AG09319 (cell line): ENCODE results near the gene TCP11.

Experiments
- DNase-seq: peaks from one replicate; pipeline ENCODE4 v3.0.0-alpha.2; 2010; ENCODE audit warnings: low read depth; ENCODE audit errors: extremely low read depth
- TF ChIP-seq, protein P1 (sequence below): IDR thresholded peaks from 2 replicates; pipeline ENCODE4 v1.5.1; 2011; ENCODE audit warnings: low read depth, mild to moderate bottlenecking, inconsistent platforms, low read length, moderate library complexity

Gene TCP11

DNA sequence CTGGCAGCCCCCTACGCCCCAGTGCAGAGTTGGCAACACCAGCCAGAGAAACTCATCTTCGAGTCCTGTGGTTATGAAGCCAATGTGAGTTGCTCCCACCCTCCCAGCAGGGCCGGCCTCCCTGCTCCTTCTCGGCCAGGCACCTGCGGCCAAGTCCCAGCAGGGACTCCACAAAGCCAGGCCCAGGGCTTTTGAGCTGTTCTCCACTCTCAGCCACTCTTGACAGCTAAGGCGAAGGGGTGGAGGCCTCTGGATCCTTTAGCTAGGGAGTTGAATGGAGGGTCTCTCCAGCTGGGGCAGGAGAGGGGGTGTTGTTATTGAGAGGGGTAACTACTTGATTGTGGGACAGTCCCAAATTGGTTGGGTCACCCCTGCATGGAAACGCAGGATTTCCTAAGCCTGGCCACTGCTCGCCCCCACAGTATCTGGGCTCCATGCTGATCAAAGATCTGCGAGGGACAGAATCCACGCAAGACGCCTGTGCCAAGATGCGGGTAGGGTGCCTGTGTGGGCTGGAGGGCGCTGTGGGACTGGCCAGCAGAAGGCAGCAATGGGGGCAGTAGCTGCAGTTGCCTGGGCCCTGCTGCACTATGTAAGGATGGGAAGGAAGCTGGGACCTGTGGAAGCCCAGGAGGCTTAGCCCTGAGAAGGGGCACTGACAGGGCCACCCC is 58.3 kb downstream of the TCP11 start:
- TF ChIP-seq, protein P1, sequence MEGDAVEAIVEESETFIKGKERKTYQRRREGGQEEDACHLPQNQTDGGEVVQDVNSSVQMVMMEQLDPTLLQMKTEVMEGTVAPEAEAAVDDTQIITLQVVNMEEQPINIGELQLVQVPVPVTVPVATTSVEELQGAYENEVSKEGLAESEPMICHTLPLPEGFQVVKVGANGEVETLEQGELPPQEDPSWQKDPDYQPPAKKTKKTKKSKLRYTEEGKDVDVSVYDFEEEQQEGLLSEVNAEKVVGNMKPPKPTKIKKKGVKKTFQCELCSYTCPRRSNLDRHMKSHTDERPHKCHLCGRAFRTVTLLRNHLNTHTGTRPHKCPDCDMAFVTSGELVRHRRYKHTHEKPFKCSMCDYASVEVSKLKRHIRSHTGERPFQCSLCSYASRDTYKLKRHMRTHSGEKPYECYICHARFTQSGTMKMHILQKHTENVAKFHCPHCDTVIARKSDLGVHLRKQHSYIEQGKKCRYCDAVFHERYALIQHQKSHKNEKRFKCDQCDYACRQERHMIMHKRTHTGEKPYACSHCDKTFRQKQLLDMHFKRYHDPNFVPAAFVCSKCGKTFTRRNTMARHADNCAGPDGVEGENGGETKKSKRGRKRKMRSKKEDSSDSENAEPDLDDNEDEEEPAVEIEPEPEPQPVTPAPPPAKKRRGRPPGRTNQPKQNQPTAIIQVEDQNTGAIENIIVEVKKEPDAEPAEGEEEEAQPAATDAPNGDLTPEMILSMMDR = no peak

DNA sequence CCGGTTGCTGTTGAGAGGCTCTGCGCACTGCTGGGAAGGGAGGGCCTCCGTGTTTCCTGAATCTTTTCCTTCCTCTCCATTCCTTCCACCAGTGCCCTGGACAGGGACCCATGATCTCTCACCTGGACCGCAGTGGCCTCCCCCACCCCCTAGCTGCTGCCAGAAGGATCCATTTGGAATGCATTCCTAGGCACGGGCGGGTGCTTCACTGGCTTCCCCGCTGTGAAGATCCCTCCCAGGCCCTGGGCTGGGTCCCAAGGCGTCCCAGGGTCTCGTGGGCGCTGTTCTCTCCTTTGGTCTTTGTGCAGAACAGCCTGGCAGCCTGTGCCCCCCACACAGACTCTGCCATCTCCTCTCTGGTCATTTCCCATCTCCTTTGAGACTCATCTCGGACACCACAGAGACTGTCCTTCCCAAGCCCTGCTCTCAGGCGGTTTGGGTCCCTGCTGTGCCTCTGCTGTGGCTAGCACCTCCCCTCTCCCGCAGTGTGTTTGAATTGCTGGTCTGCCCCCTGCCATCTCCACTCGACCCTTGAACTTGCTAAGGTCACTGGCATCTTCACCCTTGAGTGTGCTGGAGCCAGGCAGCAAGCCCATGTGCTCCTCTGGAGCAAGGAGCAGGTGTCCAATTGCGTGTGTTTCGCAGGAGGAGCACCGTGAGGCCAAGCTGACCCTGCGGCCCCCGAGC is 59.0 kb downstream of the TCP11 start:
- TF ChIP-seq, protein P1 = no peak
- DNase-seq = no peak

More for the DNA sequence above, 58.3 kb downstream of the TCP11 start:
- no peak for DNase-seq

DNA sequence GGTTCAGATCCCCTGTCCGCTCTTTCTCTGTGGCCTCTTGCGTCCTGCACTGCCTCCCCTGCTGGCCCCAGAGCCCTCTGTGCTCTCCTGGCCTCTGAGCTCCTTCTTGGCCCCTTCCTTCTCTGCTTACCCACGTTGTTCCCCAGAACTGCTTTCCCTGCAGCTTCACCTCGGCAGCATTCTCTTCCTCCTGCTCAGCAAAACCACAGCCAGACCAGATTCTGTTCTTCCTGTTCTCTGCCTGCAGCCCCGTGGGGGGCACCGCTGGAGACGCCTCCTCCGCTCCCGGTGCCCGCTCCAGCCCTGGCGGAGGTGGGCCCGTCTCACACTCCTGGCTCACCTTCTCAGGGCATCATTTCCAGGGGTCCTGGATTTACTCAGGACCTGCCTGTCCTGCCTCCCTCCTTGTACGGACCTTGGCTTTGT is 59.7 kb downstream of the TCP11 start:
- no peak for DNase-seq
- TF ChIP-seq, protein P1 = no peak

DNA sequence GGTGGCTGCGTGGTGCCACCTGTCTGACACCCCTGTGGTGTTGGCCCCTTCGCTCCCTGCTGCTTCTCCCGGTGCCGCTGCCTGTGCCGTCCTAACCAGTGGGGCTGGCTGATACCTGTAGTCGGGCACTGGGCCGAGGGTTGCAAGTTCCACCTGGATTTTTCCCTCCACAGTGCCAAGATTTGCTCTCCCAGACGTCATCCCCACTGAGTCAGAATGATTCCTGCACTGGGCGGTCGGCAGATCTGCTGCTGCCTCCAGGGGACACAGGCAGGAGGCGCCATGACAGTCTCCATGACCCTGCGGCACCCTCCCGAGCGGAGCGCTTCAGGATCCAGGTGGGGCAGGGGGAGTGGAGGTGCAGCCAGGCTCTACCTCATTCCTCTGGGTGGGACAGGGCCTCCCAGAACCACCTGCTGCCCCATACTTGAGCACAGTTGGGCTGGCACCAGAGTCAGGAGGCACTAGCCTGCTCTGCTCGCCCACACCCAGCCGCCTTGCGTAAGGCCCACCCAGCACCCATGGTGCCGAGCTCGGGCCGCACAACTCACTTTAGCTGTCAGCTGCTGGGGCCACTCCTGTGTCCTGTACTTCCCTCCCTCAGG is 60.2 kb downstream of the TCP11 start:
- no peak for DNase-seq

DNA sequence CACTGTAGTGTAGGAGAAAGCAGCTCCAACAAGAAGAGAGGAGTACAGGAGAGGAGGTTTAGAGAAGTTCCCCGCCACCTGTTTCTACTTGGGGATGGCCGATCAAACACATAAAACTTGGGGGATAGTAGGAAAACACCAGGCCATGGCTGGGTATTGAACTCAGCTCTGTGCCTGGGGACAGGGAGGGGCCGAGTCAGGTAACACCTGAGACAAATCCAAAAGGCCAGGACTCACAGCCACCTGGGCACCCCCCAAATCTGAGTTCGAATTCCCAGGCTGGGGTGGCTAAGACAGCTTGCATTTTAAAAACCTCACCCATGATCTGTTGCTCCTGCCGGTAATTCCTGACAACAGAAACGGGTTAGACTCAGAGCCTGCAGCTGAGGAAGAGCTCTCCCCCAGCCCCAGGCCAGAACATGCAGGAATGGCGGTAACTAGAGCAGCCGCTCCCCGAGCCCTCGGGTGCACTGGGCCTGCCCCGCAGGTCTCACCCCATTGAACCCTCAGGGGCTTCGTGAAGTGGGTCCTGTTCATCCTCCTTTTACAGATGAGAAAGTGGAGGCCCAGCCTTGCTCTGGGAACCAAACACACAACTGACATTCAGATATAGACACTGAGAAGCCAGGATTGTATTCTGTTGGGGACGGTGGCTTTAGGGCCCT is 61.0 kb downstream of the TCP11 start:
- DNase-seq = no peak
- TF ChIP-seq, protein P1 = no peak

More for the DNA sequence above, 60.2 kb downstream of the TCP11 start:
- TF ChIP-seq, protein P1 = no peak

DNA sequence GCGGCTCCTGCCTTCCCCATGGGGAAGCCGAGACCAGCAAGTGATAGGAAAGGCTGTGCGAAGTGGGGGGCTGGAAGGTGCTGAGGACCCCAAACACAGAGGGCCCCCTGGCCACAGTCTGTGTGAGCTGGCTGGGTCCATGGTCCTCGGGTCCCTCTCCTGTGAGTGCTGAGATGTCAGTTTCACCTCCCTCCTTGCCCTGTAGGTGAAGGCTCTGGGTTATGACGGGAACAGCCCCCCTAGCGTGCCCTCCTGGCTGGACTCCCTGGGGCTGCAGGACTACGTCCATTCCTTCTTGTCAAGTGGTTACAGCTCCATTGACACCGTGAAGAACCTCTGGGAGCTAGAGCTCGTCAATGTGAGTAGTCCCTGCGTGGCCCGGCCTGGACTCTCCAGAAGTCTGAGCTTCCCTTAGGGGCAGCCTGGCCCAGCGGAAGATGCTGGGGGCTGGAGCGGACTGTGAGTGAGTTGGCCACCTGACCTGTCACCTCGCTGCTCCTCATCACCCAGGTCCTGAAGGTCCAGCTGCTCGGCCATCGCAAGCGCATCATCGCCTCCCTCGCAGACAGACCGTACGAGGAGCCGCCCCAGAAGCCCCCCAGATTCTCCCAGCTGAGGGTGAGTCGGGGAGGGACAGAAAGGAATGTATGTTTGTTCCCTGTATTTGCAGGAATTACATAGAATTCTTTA is 61.7 kb downstream of the TCP11 start:
- DNase-seq = no peak
- TF ChIP-seq, protein P1 = no peak
